Measurements from ENCODE around the gene KIF9.

GRCh38 chr3:47291158-47291753 is 8.7 kb upstream of the KIF9 start:
- no peak for TF ChIP-seq CTCF (IDR thresholded peaks at IDR 0.05; ENCODE audit: insufficient read depth, low read length)
- no peak for TF ChIP-seq GABPA (IDR thresholded peaks at IDR 0.05; ENCODE audit: low read depth)
